WERI-Rb-1 (cell line): Measurements from ENCODE around the gene SEMA3A.

ENCODE experiments used
- DNase-seq: peaks from one replicate; pipeline ENCODE4 v3.0.0-alpha.2; 2020
- H3K27ac ChIP-seq: fragments of 250-450 bp; sonication (Bioruptor Pico); 2 replicates; pipeline ENCODE4 v1.5.1; 2020; ENCODE audit warnings: mild to moderate bottlenecking, moderate library complexity
- H3K27me3 ChIP-seq: fragments of 250-450 bp; sonication (Bioruptor Pico); 2 replicates; pipeline ENCODE4 v1.5.1; 2021; ENCODE audit warnings: mild to moderate bottlenecking, low read depth, moderate library complexity; ENCODE audit not compliant: insufficient read depth, severe bottlenecking
- H3K36me3 ChIP-seq: fragments of 250-450 bp; sonication (Bioruptor Pico); 2 replicates; pipeline ENCODE4 v1.5.1; 2020; ENCODE audit warnings: mild to moderate bottlenecking, moderate library complexity
- H3K4me3 ChIP-seq: 2 replicates; pipeline ENCODE4 v1.5.1; 2011; ENCODE audit warnings: low read depth, mild to moderate bottlenecking, control low read depth, low read length
- H3K9me3 ChIP-seq: fragments of 250-450 bp; sonication (Bioruptor Pico); 2 replicates; pipeline ENCODE4 v1.5.1; 2021; ENCODE audit warnings: mild to moderate bottlenecking, moderate library complexity; ENCODE audit not compliant: severe bottlenecking
- TF ChIP-seq, protein P1 (sequence below): IDR thresholded peaks from 2 replicates; pipeline ENCODE4 v1.5.1; 2011; ENCODE audit warnings: low read depth, mild to moderate bottlenecking, control low read depth, inconsistent platforms, low read length

SEMA3A gene

DNA sequence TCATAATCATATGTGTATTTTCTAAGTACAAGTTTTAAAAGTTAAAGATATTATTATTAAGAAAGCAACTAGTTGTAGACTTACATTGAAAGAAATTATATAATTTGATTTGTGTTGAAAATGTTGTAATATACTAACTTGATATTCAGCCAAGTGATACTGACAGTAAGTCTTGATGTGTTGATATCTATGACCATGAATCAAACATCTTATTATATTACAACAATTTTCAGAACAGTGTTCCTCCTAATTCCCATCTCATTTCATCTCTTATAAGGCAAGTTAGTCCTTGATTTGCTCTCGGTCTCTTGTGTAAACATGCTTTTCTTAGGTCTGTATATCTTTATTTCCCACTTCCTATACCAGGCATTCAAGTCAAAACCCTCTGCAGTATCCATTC, 276.4 kb downstream of the SEMA3A start:
- Histone ChIP-seq H3K4me3 (no peak overlapping the region), H3K36me3 (no peaks in the 10 kb centered on the region), H3K9me3 (no peaks in the 10 kb centered on the region), H3K27me3 (no peaks in the 10 kb centered on the region), H3K27ac (no peak overlapping the region)
- DNase-seq: no peak
- TF ChIP-seq, protein P1, sequence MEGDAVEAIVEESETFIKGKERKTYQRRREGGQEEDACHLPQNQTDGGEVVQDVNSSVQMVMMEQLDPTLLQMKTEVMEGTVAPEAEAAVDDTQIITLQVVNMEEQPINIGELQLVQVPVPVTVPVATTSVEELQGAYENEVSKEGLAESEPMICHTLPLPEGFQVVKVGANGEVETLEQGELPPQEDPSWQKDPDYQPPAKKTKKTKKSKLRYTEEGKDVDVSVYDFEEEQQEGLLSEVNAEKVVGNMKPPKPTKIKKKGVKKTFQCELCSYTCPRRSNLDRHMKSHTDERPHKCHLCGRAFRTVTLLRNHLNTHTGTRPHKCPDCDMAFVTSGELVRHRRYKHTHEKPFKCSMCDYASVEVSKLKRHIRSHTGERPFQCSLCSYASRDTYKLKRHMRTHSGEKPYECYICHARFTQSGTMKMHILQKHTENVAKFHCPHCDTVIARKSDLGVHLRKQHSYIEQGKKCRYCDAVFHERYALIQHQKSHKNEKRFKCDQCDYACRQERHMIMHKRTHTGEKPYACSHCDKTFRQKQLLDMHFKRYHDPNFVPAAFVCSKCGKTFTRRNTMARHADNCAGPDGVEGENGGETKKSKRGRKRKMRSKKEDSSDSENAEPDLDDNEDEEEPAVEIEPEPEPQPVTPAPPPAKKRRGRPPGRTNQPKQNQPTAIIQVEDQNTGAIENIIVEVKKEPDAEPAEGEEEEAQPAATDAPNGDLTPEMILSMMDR: no peak

DNA sequence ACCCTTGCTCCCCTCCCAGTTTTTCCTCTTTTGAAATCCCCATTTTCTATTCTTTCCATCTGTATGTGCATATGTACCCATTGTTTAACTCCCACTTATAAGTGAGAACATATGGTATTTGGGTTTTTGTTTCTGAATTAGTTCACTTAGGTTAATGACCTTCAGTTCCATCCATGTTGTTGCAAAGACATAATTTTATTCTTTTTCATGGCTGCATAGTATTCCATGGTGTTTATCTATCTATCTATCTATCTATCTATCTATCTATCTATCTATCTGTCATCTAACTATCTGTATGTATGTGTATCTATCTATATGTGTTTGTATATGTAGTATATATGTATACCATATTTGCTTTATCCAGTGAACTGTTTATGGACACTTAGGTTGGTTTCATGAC, 281.4 kb downstream of the SEMA3A start:
- H3K4me3 ChIP-seq: no peak overlapping the region
- H3K36me3 ChIP-seq: no peaks in the 10 kb centered on the region
- no peak for DNase-seq
- H3K27ac ChIP-seq: no peak overlapping the region
- no peaks in the 10 kb centered on the region for H3K27me3 ChIP-seq
- TF ChIP-seq, protein P1: no peak
- H3K9me3 ChIP-seq: no peaks in the 10 kb centered on the region

DNA sequence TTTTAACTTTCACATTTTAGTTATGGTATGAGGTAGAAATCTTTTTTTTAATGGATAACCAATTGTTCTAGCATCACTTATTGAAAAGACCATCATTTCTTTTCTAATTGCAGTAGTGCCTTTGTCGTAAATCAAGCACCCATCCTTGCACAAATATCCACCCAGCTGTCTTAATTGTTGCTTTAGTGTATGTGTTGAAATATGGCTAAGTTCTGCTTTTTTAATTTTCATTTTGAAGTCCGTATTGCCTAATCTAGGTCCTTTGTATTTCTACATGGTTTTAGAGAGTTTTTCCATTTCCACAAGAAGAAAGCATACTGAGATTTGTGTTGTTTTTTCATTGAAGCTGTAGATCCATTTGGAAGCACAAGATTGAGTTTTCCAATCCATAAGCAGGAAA, 286.1 kb downstream of the SEMA3A start:
- TF ChIP-seq, protein P1: no peak
- no peaks in the 10 kb centered on the region for H3K9me3 ChIP-seq
- no peak overlapping the region for H3K27ac ChIP-seq
- no peak overlapping the region for H3K4me3 ChIP-seq
- DNase-seq: no peak
- no peaks in the 10 kb centered on the region for H3K36me3 ChIP-seq
- H3K27me3 ChIP-seq: no peaks in the 10 kb centered on the region
